HepG2 (cell line): ENCODE measurements around the gene FAAP100. TPM values are rescaled to one million over a fixed set of nuclear protein-coding genes. Genes with fewer than 3 reads are reported as not detected.
A peak's percentile ranks its signal among the peaks of the same experiment; 100 is the strongest.

Experiments
- ETV5 ChIP-seq: IDR thresholded peaks from 2 replicates; pipeline ENCODE4 v1.6.1; 2018; ENCODE audit warnings: missing biosample characterization, missing genetic modification reagents, inconsistent platforms, borderline replicate concordance
- GLMP ChIP-seq: sonication (generic); formaldehyde crosslinking; IDR thresholded peaks from 2 replicates; pipeline ENCODE4 v1.9.0; 2021; ENCODE audit warnings: missing genetic modification reagents, mild to moderate bottlenecking, borderline replicate concordance
- GPBP1L1 ChIP-seq: sonication (generic); formaldehyde crosslinking; IDR thresholded peaks from 2 replicates; pipeline ENCODE4 v1.5.0; 2020; ENCODE audit warnings: mild to moderate bottlenecking, missing genetic modification reagents
- HNRNPK ChIP-seq: fragments of 200-400 bp; formaldehyde crosslinking; IDR thresholded peaks from 2 replicates; pipeline ENCODE4 v1.6.1; 2018; ENCODE audit warnings: low read length, low read depth, moderate library complexity, mild to moderate bottlenecking; ENCODE audit not compliant: poor library complexity, severe bottlenecking
- HOXA9 ChIP-seq: sonication (generic); formaldehyde crosslinking; IDR thresholded peaks from 2 replicates; pipeline ENCODE4 v1.8.1; 2022; ENCODE audit warnings: missing genetic modification reagents, mild to moderate bottlenecking, moderate library complexity, borderline replicate concordance
- JARID2 ChIP-seq: sonication (generic); formaldehyde crosslinking; IDR thresholded peaks from 2 replicates; pipeline ENCODE4 v1.8.1; 2023; ENCODE audit warnings: missing genetic modification reagents, inconsistent platforms; ENCODE audit not compliant: insufficient replicate concordance
- NFE2L2 ChIP-seq: fragments of 150-350 bp; IDR thresholded peaks from 2 replicates; pipeline ENCODE4 v1.6.1; 2014; ENCODE audit warnings: low read length
- NFYC ChIP-seq: IDR thresholded peaks from 2 replicates; pipeline ENCODE4 v1.6.1; 2016; ENCODE audit warnings: missing genetic modification reagents, missing compliant biosample characterization
- PBX3 ChIP-seq: sonication (generic); formaldehyde crosslinking; IDR thresholded peaks from 2 replicates; pipeline ENCODE4 v1.8.1; 2023; ENCODE audit warnings: missing genetic modification reagents, inconsistent platforms, borderline replicate concordance
- SPEN ChIP-seq: sonication (generic); formaldehyde crosslinking; IDR thresholded peaks from 2 replicates; pipeline ENCODE4 v1.5.1; 2020; ENCODE audit warnings: low read depth, mild to moderate bottlenecking, missing genetic modification reagents
- USF2 ChIP-seq, 2 experiments: sonication (generic) in 1 of 2; formaldehyde crosslinking in 1 of 2; IDR thresholded peaks; 2 replicates each; pipeline versions ENCODE4 v1.5.1 to v1.6.1; 2011 to 2020; ENCODE audit warnings: borderline replicate concordance in 1 of 2, low read depth in 1 of 2, low read length in 1 of 2, mild to moderate bottlenecking in 1 of 2, missing genetic modification reagents in 1 of 2, moderate library complexity in 1 of 2
- ZNF281 ChIP-seq: sonication (generic); formaldehyde crosslinking; IDR thresholded peaks from 2 replicates; pipeline ENCODE4 v1.4.0; 2020; ENCODE audit warnings: missing genetic modification reagents, borderline replicate concordance
- ZNF564 ChIP-seq: sonication (generic); formaldehyde crosslinking; IDR thresholded peaks from 2 replicates; pipeline ENCODE4 v1.8.1; 2023; ENCODE audit warnings: mild to moderate bottlenecking, missing genetic modification reagents
- ZNF777 ChIP-seq: sonication (generic); formaldehyde crosslinking; IDR thresholded peaks from 2 replicates; pipeline ENCODE4 v1.4.0; 2020; ENCODE audit warnings: missing genetic modification reagents
- ZNF879 ChIP-seq: sonication (generic); formaldehyde crosslinking; IDR thresholded peaks from 2 replicates; pipeline ENCODE4 v1.8.1; 2023; ENCODE audit warnings: missing genetic modification reagents
- polyA plus RNA-seq, 8 experiments: library from polyadenylated mRNA; depleted of rRNA in 3 of 8; stranded (reverse) in 7 of 8; unstranded in 1 of 8; fragments of >200 nt; fragmentation: Illumina TruSeq in 4 of 8; extraction: Trizol in 4 of 8; gene quantifications; 2 replicates each; pipeline versions ENCODE4 v1.2.1 to v1.2.3, GENCODE V29; 2011 to 2016; ENCODE audit warnings: low read depth in 4 of 8, missing spikeins in 1 of 8, mixed read lengths in 1 of 8; ENCODE audit not compliant: insufficient read depth in 1 of 8
- total RNA-seq, 5 experiments: library from RNA; depleted of rRNA; stranded (reverse); fragments of >200 nt; fragmentation: Illumina TruSeq; extraction: Trizol; gene quantifications; 2 replicates each; pipeline ENCODE4 v1.2.3, GENCODE V29; 2016; ENCODE audit warnings: low read depth in 1 of 5

Gene FAAP100
- total and polyA plus RNA-seq, 2 of the 13 experiments (the other 11 are each of a cell fraction or from before 2014, with no cell fraction given): 7.6 to 20.8 TPM

GRCh38 chr17:81552244-81553017 is at the start of gene FAAP100 (continued):
- TF ChIP-seq GLMP (no peak), ZNF879 (CRISPR knock-in tag) (no peak), SPEN (CRISPR knock-in tag) (peak; percentile 97), ZNF281 (CRISPR knock-in tag) (no peak), HNRNPK (peak; percentile 26), ZNF777 (CRISPR knock-in tag) (peak; percentile 70), HOXA9 (CRISPR knock-in tag) (no peak), USF2 (IDR thresholded peaks at IDR 0.05; ENCODE audit: low read depth, low read length) (0 out of 2 replicates have a peak, but pooled peaks have one; percentile 25), USF2 (CRISPR knock-in tag; IDR thresholded peaks at IDR 0.05; ENCODE audit: borderline replicate concordance) (peak; percentile 75), NFYC (CRISPR knock-in tag) (peak; percentile 28; the same call in 1 of the 2 replicates), GPBP1L1 (no peak), ETV5 (CRISPR knock-in tag) (peak; percentile 57; the same call in 1 of the 2 replicates), ZNF564 (CRISPR knock-in tag) (peak; percentile 44; the same call in 1 of the 2 replicates), PBX3 (CRISPR knock-in tag) (0 out of 2 replicates have a peak, but pooled peaks have one; percentile 22), NFE2L2 (no peak), JARID2 (CRISPR knock-in tag) (no peak)
